Neuron (in vitro differentiated cells): ENCODE results near the gene FAM184A.

Source experiments
- H2AFZ ChIP-seq: one replicate; pipeline ENCODE4 v1.6.1; 2013; ENCODE audit warnings: low read depth, mild to moderate bottlenecking, inconsistent platforms, low read length, moderate library complexity
- H3K27me3 ChIP-seq: one replicate; pipeline ENCODE4 v1.6.1; 2013; ENCODE audit warnings: low read length; ENCODE audit not compliant: insufficient read depth
- H3K36me3 ChIP-seq: one replicate; pipeline ENCODE4 v1.6.1; 2013; ENCODE audit warnings: low read length; ENCODE audit not compliant: insufficient read depth
- H3K4me1 ChIP-seq: one replicate; pipeline ENCODE4 v1.6.1; 2013; ENCODE audit warnings: low read length; ENCODE audit not compliant: insufficient read depth
- H3K4me3 ChIP-seq: 2 replicates; pipeline ENCODE4 v1.5.1; 2013; ENCODE audit warnings: mild to moderate bottlenecking, low read length, moderate library complexity
- H3K9me3 ChIP-seq: one replicate; pipeline ENCODE4 v1.6.1; 2013; ENCODE audit warnings: low read length

Gene FAM184A

GRCh38 chr6:118917546-118918328 lies 160.7 kb downstream of the FAM184A start:
- Histone ChIP-seq H2AFZ (no peak overlapping the region), H3K36me3 (peaks cover 65% of the 10 kb centered on the region), H3K9me3 (no peaks in the 10 kb centered on the region), H3K27me3 (no peaks in the 10 kb centered on the region), H3K4me1 (no peaks in the 10 kb centered on the region), H3K4me3 (no peak overlapping the region)

GRCh38 chr6:118914598-118914997 lies 163.9 kb downstream of the FAM184A start:
- no peaks in the 10 kb centered on the region for H3K9me3 ChIP-seq
- no peak overlapping the region for H2AFZ ChIP-seq
- H3K4me3 ChIP-seq, result no peak overlapping the region
- no peaks in the 10 kb centered on the region for H3K27me3 ChIP-seq
- H3K36me3 ChIP-seq, result peaks cover 65% of the 10 kb centered on the region
- no peaks in the 10 kb centered on the region for H3K4me1 ChIP-seq

GRCh38 chr6:118913161-118913560 lies 165.3 kb downstream of the FAM184A start:
- no peaks in the 10 kb centered on the region for H3K4me1 ChIP-seq
- H3K9me3 ChIP-seq, result no peaks in the 10 kb centered on the region
- H3K27me3 ChIP-seq, result no peaks in the 10 kb centered on the region
- H3K4me3 ChIP-seq, result no peak overlapping the region
- H2AFZ ChIP-seq, result no peak overlapping the region
- peaks cover 75% of the 10 kb centered on the region for H3K36me3 ChIP-seq

DNA sequence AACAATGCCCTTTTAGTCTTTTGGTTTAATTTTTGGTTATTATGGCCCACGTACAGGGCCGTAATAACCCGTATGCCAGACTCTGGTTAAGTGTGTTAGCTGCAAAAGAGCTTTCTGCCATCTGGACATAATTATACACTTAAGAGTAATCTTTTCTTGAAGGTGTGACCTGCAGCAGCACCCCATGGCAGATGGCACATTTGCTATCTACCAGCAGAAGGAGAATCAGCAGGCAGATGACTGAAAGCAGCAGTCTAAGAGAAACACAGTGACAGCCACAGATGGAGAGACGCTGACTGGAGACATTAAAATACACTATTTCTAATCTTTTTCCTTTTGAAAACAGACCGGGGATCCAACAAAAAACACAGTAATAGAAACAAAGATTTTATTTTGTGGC lies 165.8 kb downstream of the FAM184A start:
- Histone ChIP-seq H3K27me3 (no peaks in the 10 kb centered on the region), H3K36me3 (peaks cover 80% of the 10 kb centered on the region), H3K4me1 (no peaks in the 10 kb centered on the region), H3K4me3 (no peak overlapping the region), H2AFZ (no peak overlapping the region), H3K9me3 (no peaks in the 10 kb centered on the region)
